ENCODE results near the gene ZFAND3. TPM values are rescaled to one million over a fixed set of nuclear protein-coding genes. Genes with fewer than 3 reads are reported as not detected.

The ZFAND3 gene
- total RNA-seq, 1 experiment from 2014 or later: 47.2 TPM

GRCh38 chr6:38173909-38174308 lies 354.4 kb downstream of the ZFAND3 start (continued):
- no peak for TF ChIP-seq MAX (IDR thresholded peaks at IDR 0.05)
- TF ChIP-seq POLR2AphosphoS5 (IDR thresholded peaks at IDR 0.05; ENCODE audit: low read depth, low read length): no peak
- TF ChIP-seq CTCF (IDR thresholded peaks at IDR 0.05 in 2 of 3, conservative IDR thresholded peaks at IDR 0.05 in 1 of 3; ENCODE audit: borderline replicate concordance in 1 of 3, insufficient read depth in 1 of 3, low read depth in 2 of 3, low read length in 2 of 3): no peak

GRCh38 chr6:38174315-38174714 lies 354.8 kb downstream of the ZFAND3 start:
- no peak overlapping the region for H2AFZ ChIP-seq (ENCODE audit: low read depth, low read length, poor library complexity, severe bottlenecking)
- no peaks in the 10 kb centered on the region for H3K27me3 ChIP-seq (ENCODE audit: insufficient read depth, low read length)
- no peaks in the 10 kb centered on the region for H3K79me2 ChIP-seq (ENCODE audit: insufficient read depth, low read length)
- RAD21 ChIA-PET (ENCODE audit: low non-redundant PET in 1 of 2, low total read pairs in 2 of 2, uncharacterized antibody in 2 of 2, unreplicated experiment in 2 of 2): no interaction called here
- POLR2A ChIA-PET: no interaction called here
- no peak overlapping the region for H3K27ac ChIP-seq (ENCODE audit: low read depth, low read length)
- no peak overlapping the region for H3K4me3 ChIP-seq (replicated peaks in 1 of 2; ENCODE audit: low read depth in 1 of 2, low read length in 2 of 2)
- CTCF ChIA-PET: no interaction called here
- BruUV-seq (replicated peaks): no TSS peak
- no peaks in the 10 kb centered on the region for H4K20me1 ChIP-seq (ENCODE audit: insufficient read depth)
- intact Hi-C loops (cut with micrococcal nuclease): no loop called here
- H3K9ac ChIP-seq (ENCODE audit: low read length): no peak overlapping the region
- H3K36me3 ChIP-seq (ENCODE audit: control insufficient read depth in 1 of 2, insufficient read depth in 2 of 2, low read length in 2 of 2): no peaks in the 10 kb centered on the region
- no peaks in the 10 kb centered on the region for H3K4me1 ChIP-seq (ENCODE audit: control insufficient read depth in 1 of 2, insufficient read depth in 2 of 2, low read length in 2 of 2)
- no peaks in the 10 kb centered on the region for H3K9me3 ChIP-seq (ENCODE audit: control insufficient read depth in 1 of 2, insufficient read depth in 1 of 2, low read depth in 1 of 2, low read length in 2 of 2)
- no peak overlapping the region for H3K4me2 ChIP-seq (ENCODE audit: low read length)
- ATAC-seq (no peak), DNase-seq (ENCODE audit: low read depth, low spot score) (no peak)
- no peaks in the 10 kb centered on the region for H3K9me2 ChIP-seq (ENCODE audit: insufficient read depth)
- no peak for TF ChIP-seq CBX3 (IDR thresholded peaks at IDR 0.05; ENCODE audit: low read depth)
- TF ChIP-seq ZNF274 (IDR thresholded peaks at IDR 0.05; ENCODE audit: low read depth, low read length): no peak
- TF ChIP-seq ZBTB33 (IDR thresholded peaks at IDR 0.05; ENCODE audit: extremely low read depth, insufficient replicate concordance, low read length): no peak
- no peak for TF ChIP-seq ELF1 (IDR thresholded peaks at IDR 0.05; ENCODE audit: borderline replicate concordance, low read depth)
- TF ChIP-seq POLR2A (IDR thresholded peaks at IDR 0.05; ENCODE audit: borderline replicate concordance, extremely low read depth, insufficient read depth, insufficient read length): no peak
- TF ChIP-seq ZFX (IDR thresholded peaks at IDR 0.05): no peak
- no peak for TF ChIP-seq EGR1 (IDR thresholded peaks at IDR 0.05; ENCODE audit: low read depth)
- TF ChIP-seq EZH2phosphoT487 (IDR thresholded peaks at IDR 0.05; ENCODE audit: borderline replicate concordance): no peak
- no peak for TF ChIP-seq RAD21 (IDR thresholded peaks at IDR 0.05; ENCODE audit: low read depth)
- no peak for TF ChIP-seq JUND (IDR thresholded peaks at IDR 0.05)
- TF ChIP-seq SRF (IDR thresholded peaks at IDR 0.05; ENCODE audit: low read depth): no peak
- TF ChIP-seq MAX (IDR thresholded peaks at IDR 0.05): no peak
- TF ChIP-seq POLR2AphosphoS5 (IDR thresholded peaks at IDR 0.05; ENCODE audit: low read depth, low read length): no peak
- TF ChIP-seq REST (IDR thresholded peaks at IDR 0.05; ENCODE audit: low read depth): no peak
- TF ChIP-seq YY1 (IDR thresholded peaks at IDR 0.05; ENCODE audit: extremely low read depth, insufficient replicate concordance, low read depth, low read length): no peak
